SK-N-SH treated with all-trans-retinoic acid at 6 μM for 48 hours (cell line): Measurements from ENCODE around the gene KRT31.

Experiments
- ATAC-seq: fragments of 200-7000 bp; cut with Tn5 transposase; 3 replicates; pipeline ENCODE4 v1.9.1; 2020; ENCODE audit warnings: mild to moderate bottlenecking, moderate library complexity
- ARNTL ChIP-seq: fragments of 450-650 bp; formaldehyde crosslinking; IDR thresholded peaks from 2 replicates; pipeline ENCODE4 v1.5.0; 2020; ENCODE audit warnings: low read depth, mild to moderate bottlenecking, moderate library complexity, borderline replicate concordance
- BACH2 ChIP-seq: fragments of 250-450 bp; sonication (Bioruptor Pico); IDR thresholded peaks from 2 replicates; pipeline ENCODE4 v1.9.0; 2021; ENCODE audit warnings: mild to moderate bottlenecking, borderline replicate concordance
- CREB5 ChIP-seq: fragments of 250-450 bp; sonication (Bioruptor Pico); IDR thresholded peaks from 2 replicates; pipeline ENCODE4 v1.5.1; 2020; ENCODE audit warnings: low read depth, mild to moderate bottlenecking, moderate library complexity
- CSDC2 ChIP-seq: fragments of 250-450 bp; sonication (Bioruptor Pico); IDR thresholded peaks from 2 replicates; pipeline ENCODE4 v1.5.0; 2020; ENCODE audit warnings: mild to moderate bottlenecking, moderate library complexity
- CSRNP3 ChIP-seq: fragments of 250-450 bp; sonication (Bioruptor Pico); IDR thresholded peaks from 2 replicates; pipeline ENCODE4 v1.5.1; 2021; ENCODE audit warnings: mild to moderate bottlenecking, moderate library complexity
- ESRRG ChIP-seq: fragments of 250-450 bp; sonication (Bioruptor Pico); IDR thresholded peaks from 2 replicates; pipeline ENCODE4 v1.6.1; 2021; ENCODE audit warnings: mild to moderate bottlenecking
- ISL1 ChIP-seq: fragments of 250-450 bp; sonication (Bioruptor Pico); IDR thresholded peaks from 2 replicates; pipeline ENCODE4 v2.1.2; 2022; ENCODE audit warnings: mild to moderate bottlenecking, moderate library complexity
- OSR1 ChIP-seq: fragments of 250-450 bp; sonication (Bioruptor Pico); IDR thresholded peaks from 2 replicates; pipeline ENCODE4 v1.8.0; 2022; ENCODE audit warnings: moderate library complexity, mild to moderate bottlenecking, inconsistent platforms
- PATZ1 ChIP-seq: fragments of 250-450 bp; sonication (Bioruptor Pico); IDR thresholded peaks from 2 replicates; pipeline ENCODE4 v1.8.0; 2020; ENCODE audit warnings: mild to moderate bottlenecking, moderate library complexity, borderline replicate concordance
- POU6F1 ChIP-seq: fragments of 250-450 bp; sonication (Bioruptor Pico); IDR thresholded peaks from 2 replicates; pipeline ENCODE4 v1.8.0; 2021; ENCODE audit warnings: low read depth, mild to moderate bottlenecking, moderate library complexity, borderline replicate concordance
- PPARA ChIP-seq: fragments of 250-450 bp; sonication (Bioruptor Pico); IDR thresholded peaks from 2 replicates; pipeline ENCODE4 v1.5.0; 2020; ENCODE audit warnings: mild to moderate bottlenecking, borderline replicate concordance
- RARB ChIP-seq: fragments of 250-450 bp; sonication (Bioruptor Pico); IDR thresholded peaks from 2 replicates; pipeline ENCODE4 v1.8.0; 2021; ENCODE audit warnings: mild to moderate bottlenecking, moderate library complexity
- SNAI2 ChIP-seq: fragments of 250-450 bp; sonication (Bioruptor Pico); IDR thresholded peaks from 2 replicates; pipeline ENCODE4 v1.5.0; 2020; ENCODE audit warnings: mild to moderate bottlenecking, moderate library complexity
- TCF4 ChIP-seq: fragments of 250-450 bp; sonication (Bioruptor Pico); IDR thresholded peaks from 2 replicates; pipeline ENCODE4 v1.8.0; 2021; ENCODE audit warnings: mild to moderate bottlenecking, moderate library complexity, borderline replicate concordance
- TOX ChIP-seq: fragments of 250-450 bp; sonication (Bioruptor Pico); IDR thresholded peaks from 2 replicates; pipeline ENCODE4 v1.8.0; 2021; ENCODE audit warnings: mild to moderate bottlenecking, moderate library complexity, borderline replicate concordance
- TSHZ2 ChIP-seq: fragments of 250-450 bp; sonication (Bioruptor Pico); IDR thresholded peaks from 2 replicates; pipeline ENCODE4 v1.5.0; 2020; ENCODE audit warnings: mild to moderate bottlenecking, moderate library complexity
- ZC3H10 ChIP-seq: fragments of 250-450 bp; sonication (Bioruptor Pico); IDR thresholded peaks from 2 replicates; pipeline ENCODE4 v1.5.1; 2021; ENCODE audit warnings: mild to moderate bottlenecking, moderate library complexity
- ZFP3 ChIP-seq: fragments of 250-450 bp; sonication (Bioruptor Pico); IDR thresholded peaks from 2 replicates; pipeline ENCODE4 v1.5.0; 2020; ENCODE audit warnings: mild to moderate bottlenecking, moderate library complexity
- ZFP30 ChIP-seq: fragments of 450-650 bp; formaldehyde crosslinking; IDR thresholded peaks from 2 replicates; pipeline ENCODE4 v1.5.0; 2022; ENCODE audit warnings: mild to moderate bottlenecking, moderate library complexity
- ZNF70 ChIP-seq: fragments of 450-650 bp; formaldehyde crosslinking; IDR thresholded peaks from 2 replicates; pipeline ENCODE4 v1.5.0; 2020; ENCODE audit warnings: mild to moderate bottlenecking, moderate library complexity

KRT31 gene

GRCh38 chr17:41406205-41406604, 8.8 kb upstream of the KRT31 start (continued):
- no peak for TF ChIP-seq TSHZ2 (CRISPR knock-in tag)
- no peak for TF ChIP-seq BACH2 (CRISPR knock-in tag)
- TF ChIP-seq OSR1 (CRISPR knock-in tag): no peak

GRCh38 chr17:41404024-41404671, 6.7 kb upstream of the KRT31 start:
- TF ChIP-seq TCF4 (CRISPR knock-in tag): no peak
- no peak for TF ChIP-seq CREB5 (CRISPR knock-in tag)
- no peak for TF ChIP-seq TOX
- TF ChIP-seq OSR1 (CRISPR knock-in tag): no peak
- TF ChIP-seq ESRRG: no peak
- no peak for TF ChIP-seq CSDC2 (CRISPR knock-in tag)
- TF ChIP-seq ISL1 (CRISPR knock-in tag): no peak
- TF ChIP-seq ZFP3 (CRISPR knock-in tag): no peak
- TF ChIP-seq TSHZ2 (CRISPR knock-in tag): no peak
- TF ChIP-seq ZNF70 (CRISPR knock-in tag): no peak
- no peak for TF ChIP-seq PATZ1
- no peak for TF ChIP-seq BACH2 (CRISPR knock-in tag)
- TF ChIP-seq PPARA (CRISPR knock-in tag): no peak
- TF ChIP-seq ARNTL: no peak
- no peak for TF ChIP-seq SNAI2 (CRISPR knock-in tag)
- no peak for TF ChIP-seq ZFP30 (CRISPR knock-in tag)
- no peak for TF ChIP-seq RARB
- TF ChIP-seq CSRNP3 (CRISPR knock-in tag): no peak
- no peak for TF ChIP-seq POU6F1 (CRISPR knock-in tag)
- TF ChIP-seq ZC3H10: no peak
- peak; percentile 69 for ATAC-seq
